D721Med (cell line): Measurements from ENCODE around the gene MYDGF.

Experiments used
- DNase-seq: peaks from one replicate; pipeline ENCODE4 v3.0.0; 2011; ENCODE audit warnings: low spot score; ENCODE audit not compliant: insufficient read length
- FAIRE-seq: peaks from 2 replicates; lab custom pipeline; 2011; peaks lifted over from hg19 to GRCh38; lab: Jason Lieb, UNC
- TF ChIP-seq, protein P1 (sequence below): IDR thresholded peaks from 2 replicates; pipeline ENCODE4 v1.5.1; 2012; ENCODE audit warnings: mild to moderate bottlenecking, control low read depth; ENCODE audit not compliant: insufficient read depth; ENCODE audit errors: missing control alignments

Gene MYDGF

DNA sequence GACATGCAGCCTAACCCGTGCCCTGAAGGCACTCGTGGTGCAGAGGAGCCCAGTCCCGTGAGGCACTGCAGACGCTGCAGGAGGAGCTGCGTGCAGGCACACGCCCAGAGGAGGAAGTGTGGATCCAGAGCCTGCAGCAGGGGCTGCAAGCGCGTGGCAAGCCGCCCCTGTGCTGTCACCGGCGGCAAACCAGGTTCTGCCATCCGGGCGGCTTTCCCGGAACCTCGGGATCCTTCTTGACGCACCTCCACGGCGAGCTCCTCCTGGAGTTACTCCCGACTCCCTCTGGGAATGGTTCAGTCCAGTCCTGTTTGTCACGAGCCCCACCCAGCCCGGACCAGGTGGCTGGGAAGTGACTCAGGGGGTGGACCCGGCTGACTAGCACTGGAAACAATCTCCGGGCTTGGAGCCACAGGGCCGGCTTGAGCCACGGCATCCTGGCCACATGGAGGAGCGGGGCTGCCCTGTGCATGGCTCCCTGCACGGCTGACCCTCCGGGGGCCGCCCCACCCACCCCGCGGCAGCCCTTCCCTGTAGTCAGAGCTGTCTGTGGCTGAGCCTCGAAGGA is 43.3 kb upstream of the MYDGF start:
- DNase-seq (no peak), FAIRE-seq (no peak)
- TF ChIP-seq, protein P1, sequence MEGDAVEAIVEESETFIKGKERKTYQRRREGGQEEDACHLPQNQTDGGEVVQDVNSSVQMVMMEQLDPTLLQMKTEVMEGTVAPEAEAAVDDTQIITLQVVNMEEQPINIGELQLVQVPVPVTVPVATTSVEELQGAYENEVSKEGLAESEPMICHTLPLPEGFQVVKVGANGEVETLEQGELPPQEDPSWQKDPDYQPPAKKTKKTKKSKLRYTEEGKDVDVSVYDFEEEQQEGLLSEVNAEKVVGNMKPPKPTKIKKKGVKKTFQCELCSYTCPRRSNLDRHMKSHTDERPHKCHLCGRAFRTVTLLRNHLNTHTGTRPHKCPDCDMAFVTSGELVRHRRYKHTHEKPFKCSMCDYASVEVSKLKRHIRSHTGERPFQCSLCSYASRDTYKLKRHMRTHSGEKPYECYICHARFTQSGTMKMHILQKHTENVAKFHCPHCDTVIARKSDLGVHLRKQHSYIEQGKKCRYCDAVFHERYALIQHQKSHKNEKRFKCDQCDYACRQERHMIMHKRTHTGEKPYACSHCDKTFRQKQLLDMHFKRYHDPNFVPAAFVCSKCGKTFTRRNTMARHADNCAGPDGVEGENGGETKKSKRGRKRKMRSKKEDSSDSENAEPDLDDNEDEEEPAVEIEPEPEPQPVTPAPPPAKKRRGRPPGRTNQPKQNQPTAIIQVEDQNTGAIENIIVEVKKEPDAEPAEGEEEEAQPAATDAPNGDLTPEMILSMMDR: no peak

DNA sequence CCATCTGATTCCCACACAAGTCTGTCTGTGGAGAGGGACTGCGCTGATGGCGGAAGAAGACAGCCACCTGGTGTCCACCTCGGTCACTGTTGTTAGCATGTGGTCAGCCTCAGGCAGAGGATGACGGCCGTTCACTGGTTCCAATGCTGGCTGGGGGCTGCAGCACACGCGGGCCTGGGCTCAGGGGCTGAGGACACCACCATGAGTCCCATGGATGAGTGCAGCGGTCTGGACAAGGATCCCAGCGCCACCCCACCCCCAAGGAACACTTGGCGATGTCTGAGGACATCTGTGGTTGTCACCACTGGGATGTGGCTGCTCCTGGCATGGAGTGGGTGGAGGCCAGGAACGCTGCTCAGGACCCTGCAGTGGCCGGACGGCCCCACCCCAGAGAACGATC is 42.6 kb upstream of the MYDGF start:
- DNase-seq (no peak), FAIRE-seq (no peak)
- TF ChIP-seq, protein P1: no peak

DNA sequence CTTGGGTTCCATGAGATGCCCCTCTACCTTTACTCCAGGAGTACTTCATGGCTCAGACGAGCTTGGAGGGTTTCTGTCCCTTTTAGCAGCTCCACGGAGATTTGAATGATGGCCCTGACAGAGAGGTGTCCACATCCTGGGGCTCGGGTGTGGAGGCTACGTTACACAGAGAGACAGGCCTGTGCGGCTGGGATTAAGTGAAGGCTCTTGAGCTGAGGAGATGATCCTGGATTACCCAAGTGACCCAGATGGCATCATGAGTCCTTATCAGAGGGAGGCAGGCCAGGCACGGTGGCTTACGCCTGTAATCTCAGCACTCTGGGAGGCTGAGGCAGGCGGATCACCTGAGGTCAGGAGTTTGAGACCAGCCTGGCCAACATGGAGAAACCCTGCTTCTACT is 41.1 kb upstream of the MYDGF start:
- peak; percentile 85 for FAIRE-seq
- peak; percentile 94 for DNase-seq
- TF ChIP-seq, protein P1: no peak

DNA sequence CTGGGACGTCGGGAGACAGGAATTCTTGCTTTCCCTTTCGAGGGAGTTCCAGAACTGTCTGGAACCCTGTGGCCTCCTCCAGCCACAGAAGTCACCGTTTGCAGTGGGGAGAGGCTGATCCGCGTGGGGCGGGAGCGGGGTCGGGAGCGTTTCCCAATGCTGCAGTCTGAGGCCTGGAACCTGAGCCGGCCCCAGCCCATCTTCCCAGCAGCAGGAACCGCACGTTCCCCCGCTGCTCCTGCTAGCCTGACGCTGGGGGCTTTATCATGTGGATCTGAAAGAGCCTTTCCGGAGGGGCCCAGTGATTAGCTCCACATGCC is 40.1 kb upstream of the MYDGF start:
- FAIRE-seq (no peak), DNase-seq (no peak)
- TF ChIP-seq, protein P1: no peak

DNA sequence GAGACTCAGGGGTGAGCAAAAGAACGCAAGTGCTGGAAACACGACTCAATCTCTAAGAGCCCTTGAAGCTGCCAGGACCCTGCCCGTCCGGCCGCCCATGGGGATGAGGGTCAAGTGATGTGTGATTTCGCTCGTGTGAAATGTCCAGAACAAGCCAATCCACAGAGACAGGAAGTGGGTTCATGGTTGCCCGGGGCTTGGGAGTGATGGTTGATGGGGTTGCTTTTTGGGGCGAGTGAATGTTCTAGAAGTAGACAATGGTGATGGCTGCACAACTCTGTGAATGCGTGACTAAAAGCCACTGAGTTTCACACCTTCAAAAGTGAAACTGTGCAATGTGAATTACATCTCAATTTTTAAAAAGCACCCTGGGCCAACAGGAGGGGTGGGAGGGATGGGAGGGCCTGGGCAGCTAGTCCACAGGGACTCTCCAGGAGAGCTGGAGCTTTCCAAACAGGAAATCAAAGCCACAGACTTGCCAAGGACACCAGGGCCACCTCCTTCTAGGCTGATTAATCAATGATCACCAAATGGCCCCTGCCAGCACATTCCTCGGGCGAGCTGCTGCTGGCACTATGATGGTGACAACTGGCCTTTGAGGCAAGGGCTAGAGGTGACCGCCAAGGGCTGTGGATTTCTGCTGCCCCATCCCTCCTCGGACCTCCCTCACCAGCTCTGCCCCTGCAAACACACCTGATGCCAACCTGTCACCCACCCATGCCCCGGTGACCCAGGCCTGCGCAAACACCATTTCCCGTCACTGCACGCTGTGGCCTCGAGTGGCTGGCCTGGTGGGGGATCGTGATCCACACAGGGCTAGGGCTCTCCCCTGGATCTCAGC is 39.5 kb upstream of the MYDGF start:
- TF ChIP-seq, protein P1: no peak

DNA sequence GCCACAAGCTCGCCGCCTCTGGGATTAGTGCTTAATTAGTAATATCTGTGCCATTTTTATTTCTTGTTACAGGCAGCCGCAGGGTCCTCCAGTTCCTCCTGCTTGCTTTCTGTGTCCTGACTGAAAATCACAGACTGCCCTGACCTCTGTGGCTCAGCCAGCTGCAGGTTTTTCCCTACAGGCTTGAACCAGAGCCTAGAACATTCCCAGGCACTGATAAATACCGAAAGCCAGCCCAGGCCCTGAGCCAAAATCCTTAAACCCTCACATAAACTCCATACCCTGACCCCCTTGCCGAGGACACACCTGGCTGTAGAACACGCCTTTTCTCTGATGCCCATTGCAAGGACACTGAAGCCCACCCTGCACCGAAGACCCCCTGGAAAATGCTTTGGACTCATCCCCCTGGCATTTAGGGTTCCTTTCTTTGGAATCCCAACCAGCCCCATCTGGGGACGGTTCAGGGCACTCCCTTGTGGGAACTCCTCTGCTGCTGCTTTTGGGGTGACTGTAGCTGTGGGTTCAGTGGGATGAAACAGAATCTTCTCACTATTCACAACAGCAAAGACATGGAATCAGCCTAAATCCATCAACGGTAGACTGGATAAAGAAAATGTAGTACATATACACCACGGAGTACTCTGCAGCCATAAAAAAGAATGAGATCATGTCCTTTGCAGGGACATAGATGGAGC is 38.0 kb upstream of the MYDGF start:
- DNase-seq (no peak), FAIRE-seq (no peak)
- TF ChIP-seq, protein P1: no peak

More for the DNA sequence above, 39.5 kb upstream of the MYDGF start:
- DNase-seq (no peak), FAIRE-seq (no peak)
